SK-N-SH (cell line): Measurements from ENCODE around the gene ARID3A. TPM values are rescaled to one million over a fixed set of nuclear protein-coding genes. Genes with fewer than 3 reads are reported as not detected.

ENCODE experiments used
- CTCF ChIA-PET: fragments of 300-600, 350-600 bp; formaldehyde crosslinking; extraction: SDS; loops from one replicate; lab custom pipeline; 2021; lab: Yijun Ruan, JAX
- POLR2A ChIA-PET: fragments of 350-600 bp; sonication (Branson Sonifier 250); formaldehyde crosslinking; extraction: SDS; loops from one replicate; lab custom pipeline; 2020; ENCODE audit warnings: antibody characterized with exemption, inconsistent platforms; lab: Yijun Ruan, JAX
- DNase-seq: peaks from one replicate; pipeline ENCODE4 v3.0.0; 2012
- H2AFZ ChIP-seq: fragments of 200-600 bp; sonication (generic); 2 replicates; pipeline ENCODE4 v1.8.1; 2016; ENCODE audit warnings: antibody characterized with exemption, mild to moderate bottlenecking, low read depth
- H3F3A ChIP-seq: fragments of 200-600 bp; sonication (generic); replicated peaks from 2 replicates; pipeline ENCODE3; 2016; ENCODE audit warnings: antibody characterized with exemption, mild to moderate bottlenecking; ENCODE audit not compliant: insufficient read depth
- H3K27ac ChIP-seq, 2 experiments: fragments of 200-500 bp in 1 of 2; fragments of 200-600 bp in 1 of 2; sonication (Bioruptor generic) in 1 of 2; sonication (generic), shearing (Covaris generic) in 1 of 2; 2 replicates each; pipeline versions ENCODE4 v1.5.1 to v1.6.1; 2014 to 2016; ENCODE audit warnings: low read depth in 2 of 2, inconsistent platforms in 1 of 2, low read length in 1 of 2, mild to moderate bottlenecking in 1 of 2, mixed read lengths in 1 of 2
- H3K27me3 ChIP-seq: fragments of 200-600 bp; sonication (generic), shearing (Covaris generic); 2 replicates; pipeline ENCODE4 v1.6.1; 2016; ENCODE audit warnings: mixed run types; ENCODE audit not compliant: insufficient read depth
- H3K36me3 ChIP-seq, 2 experiments: fragments of 200-500 bp in 1 of 2; fragments of 200-600 bp in 1 of 2; sonication (Bioruptor generic) in 1 of 2; sonication (generic) in 1 of 2; replicated peaks in 1 of 2; 2 replicates each; pipeline versions ENCODE3 to v1.5.1; 2014 to 2016; ENCODE audit warnings: low read length in 1 of 2, mild to moderate bottlenecking in 1 of 2; ENCODE audit not compliant: insufficient read depth in 2 of 2, control insufficient read depth in 1 of 2
- H3K4me1 ChIP-seq, 2 experiments: fragments of 200-500 bp in 1 of 2; fragments of 200-600 bp in 1 of 2; sonication (Bioruptor generic) in 1 of 2; sonication (generic), shearing (Covaris generic) in 1 of 2; 2 replicates each; pipeline versions ENCODE4 v1.5.1 to v1.6.1; 2014 to 2016; ENCODE audit warnings: low read depth in 1 of 2, low read length in 1 of 2, mixed run types in 1 of 2; ENCODE audit not compliant: insufficient read depth in 2 of 2, control insufficient read depth in 1 of 2
- H3K4me2 ChIP-seq: fragments of 200-600 bp; sonication (generic), shearing (Covaris generic); 2 replicates; pipeline ENCODE4 v1.6.1; 2017; ENCODE audit warnings: mixed run types
- H3K4me3 ChIP-seq, 2 experiments: fragments of 200-500 bp in 1 of 2; fragments of 200-600 bp in 1 of 2; sonication (Bioruptor generic) in 1 of 2; sonication (generic), shearing (Covaris generic) in 1 of 2; 2 replicates each; pipeline versions ENCODE4 v1.5.1 to v1.8.1; 2014 to 2016; ENCODE audit warnings: low read depth in 2 of 2, inconsistent platforms in 1 of 2, low read length in 1 of 2, mild to moderate bottlenecking in 1 of 2, mixed read lengths in 1 of 2, moderate library complexity in 1 of 2
- H3K79me2 ChIP-seq: fragments of 200-600 bp; sonication (generic); 2 replicates; pipeline ENCODE4 v1.8.1; 2017; ENCODE audit warnings: mild to moderate bottlenecking; ENCODE audit not compliant: insufficient read depth
- H3K9ac ChIP-seq: fragments of 200-600 bp; sonication (generic); 2 replicates; pipeline ENCODE4 v1.6.1; 2017; ENCODE audit warnings: mixed run types
- H3K9me2 ChIP-seq: fragments of 200-600 bp; sonication (generic); 2 replicates; pipeline ENCODE4 v1.6.1; 2017; ENCODE audit warnings: mixed run types
- H3K9me3 ChIP-seq: fragments of 200-600 bp; sonication (generic); 2 replicates; pipeline ENCODE4 v1.6.1; 2017; ENCODE audit warnings: mixed run types, mild to moderate bottlenecking, moderate library complexity
- H4K20me1 ChIP-seq: fragments of 200-600 bp; sonication (generic); 2 replicates; pipeline ENCODE4 v1.6.1; 2017; ENCODE audit warnings: mild to moderate bottlenecking, mixed run types; ENCODE audit not compliant: insufficient read depth
- ELF1 ChIP-seq: IDR thresholded peaks from 2 replicates; pipeline ENCODE4 v1.4.0; 2012
- EP300 ChIP-seq, 2 experiments: IDR thresholded peaks; 2 replicates each; pipeline versions ENCODE4 v1.4.0 to v1.6.1; 2012; ENCODE audit warnings: borderline replicate concordance in 1 of 2, low read depth in 1 of 2, low read length in 1 of 2
- FOSL2 ChIP-seq: IDR thresholded peaks from 2 replicates; pipeline ENCODE4 v1.4.0; 2012; ENCODE audit warnings: low read depth, mild to moderate bottlenecking, moderate library complexity, borderline replicate concordance
- FOXJ3 ChIP-seq: sonication (generic); formaldehyde crosslinking; IDR thresholded peaks from 2 replicates; pipeline ENCODE4 v1.5.1; 2020; ENCODE audit warnings: mild to moderate bottlenecking, missing genetic modification reagents
- FOXM1 ChIP-seq: IDR thresholded peaks from 2 replicates; pipeline ENCODE4 v1.4.0; 2012; ENCODE audit warnings: low read depth, mild to moderate bottlenecking
- MXI1 ChIP-seq: IDR thresholded peaks from 2 replicates; pipeline ENCODE4 v1.6.1; 2012; ENCODE audit warnings: mild to moderate bottlenecking, low read depth, low read length, improper control_type of control experiment
- NFIC ChIP-seq: IDR thresholded peaks from 2 replicates; pipeline ENCODE4 v1.4.0; 2012; ENCODE audit warnings: borderline replicate concordance
- POLR2AphosphoS5 ChIP-seq: IDR thresholded peaks from 2 replicates; pipeline ENCODE4 v1.6.1; 2012; ENCODE audit warnings: low read depth, low read length
- RAD21 ChIP-seq: IDR thresholded peaks from 2 replicates; pipeline ENCODE4 v1.6.1; 2012; ENCODE audit warnings: mild to moderate bottlenecking, low read length
- RFX5 ChIP-seq: IDR thresholded peaks from 2 replicates; pipeline ENCODE4 v1.6.1; 2012; ENCODE audit warnings: mild to moderate bottlenecking, improper control_type of control experiment, low read length
- RXRA ChIP-seq: IDR thresholded peaks from 2 replicates; pipeline ENCODE4 v1.4.0; 2012; ENCODE audit warnings: low read depth, mild to moderate bottlenecking, borderline replicate concordance
- SIN3A ChIP-seq: IDR thresholded peaks from 2 replicates; pipeline ENCODE4 v1.6.1; 2012; ENCODE audit warnings: low read depth, mild to moderate bottlenecking, low read length, moderate library complexity, borderline replicate concordance
- SMC3 ChIP-seq: IDR thresholded peaks from 2 replicates; pipeline ENCODE4 v1.6.1; 2012; ENCODE audit warnings: low read depth, low read length, improper control_type of control experiment
- TCF12 ChIP-seq: IDR thresholded peaks from 2 replicates; pipeline ENCODE4 v1.4.0; 2012
- WGBS: methylation state at CpG from one replicate; pipeline ENCODE4 v1.1.6; 2017; ENCODE audit warnings: low lambda C conversion rate; 5-methylcytosine and 5-hydroxymethylcytosine counted together
- polyA plus RNA-seq, 3 experiments: library from polyadenylated mRNA; depleted of rRNA; stranded (reverse); fragments of >200 nt; gene quantifications; 2 replicates each; pipeline ENCODE4 v1.2.3, GENCODE V29; 2012
- TF ChIP-seq, protein P1 (sequence below): IDR thresholded peaks from 2 replicates; pipeline ENCODE4; 2012
- TF ChIP-seq, protein P2 (sequence below): fragments of 150-350 bp; IDR thresholded peaks from 2 replicates; pipeline ENCODE4 v1.6.1; 2016; ENCODE audit warnings: mild to moderate bottlenecking, low read depth, low read length
- TF ChIP-seq, protein P3 (sequence below): IDR thresholded peaks from 2 replicates; pipeline ENCODE4 v1.4.0; 2012; ENCODE audit warnings: low read depth, borderline replicate concordance

The ARID3A gene
- polyA plus RNA-seq, 1 of the 3 experiments (the other 2 are of a cell fraction): 8.6 TPM

DNA sequence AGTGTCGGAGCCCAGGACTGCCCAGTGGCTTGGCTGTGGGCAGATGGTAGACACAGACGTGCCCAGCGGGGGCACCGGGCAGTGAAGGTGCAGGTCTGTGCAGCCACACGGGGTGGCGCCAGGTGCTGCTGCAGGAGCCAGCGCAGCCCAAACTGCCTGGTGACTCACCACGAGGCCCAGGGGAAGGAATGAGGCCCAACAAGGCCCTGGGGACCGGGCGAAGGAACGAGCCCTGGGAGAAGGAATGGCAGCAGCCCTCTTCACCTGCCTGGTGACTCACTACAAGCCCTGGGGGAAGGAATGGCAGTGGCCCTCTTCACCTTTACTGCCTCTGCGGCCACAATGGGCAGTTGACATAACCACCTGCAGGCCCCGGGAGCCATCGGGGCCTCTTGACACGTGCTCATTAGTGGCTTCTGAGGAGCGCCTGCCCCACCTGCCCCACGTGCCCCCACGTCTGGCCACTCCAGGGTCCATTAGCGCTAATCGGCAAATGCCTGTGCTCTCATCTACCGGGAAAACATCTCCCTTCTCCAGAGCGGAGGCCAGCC, 42.1 kb upstream of the ARID3A start (continued):
- no peak for TF ChIP-seq RFX5
- no peak for TF ChIP-seq SIN3A
- TF ChIP-seq POLR2AphosphoS5: no peak
- no peak for TF ChIP-seq TCF12

DNA sequence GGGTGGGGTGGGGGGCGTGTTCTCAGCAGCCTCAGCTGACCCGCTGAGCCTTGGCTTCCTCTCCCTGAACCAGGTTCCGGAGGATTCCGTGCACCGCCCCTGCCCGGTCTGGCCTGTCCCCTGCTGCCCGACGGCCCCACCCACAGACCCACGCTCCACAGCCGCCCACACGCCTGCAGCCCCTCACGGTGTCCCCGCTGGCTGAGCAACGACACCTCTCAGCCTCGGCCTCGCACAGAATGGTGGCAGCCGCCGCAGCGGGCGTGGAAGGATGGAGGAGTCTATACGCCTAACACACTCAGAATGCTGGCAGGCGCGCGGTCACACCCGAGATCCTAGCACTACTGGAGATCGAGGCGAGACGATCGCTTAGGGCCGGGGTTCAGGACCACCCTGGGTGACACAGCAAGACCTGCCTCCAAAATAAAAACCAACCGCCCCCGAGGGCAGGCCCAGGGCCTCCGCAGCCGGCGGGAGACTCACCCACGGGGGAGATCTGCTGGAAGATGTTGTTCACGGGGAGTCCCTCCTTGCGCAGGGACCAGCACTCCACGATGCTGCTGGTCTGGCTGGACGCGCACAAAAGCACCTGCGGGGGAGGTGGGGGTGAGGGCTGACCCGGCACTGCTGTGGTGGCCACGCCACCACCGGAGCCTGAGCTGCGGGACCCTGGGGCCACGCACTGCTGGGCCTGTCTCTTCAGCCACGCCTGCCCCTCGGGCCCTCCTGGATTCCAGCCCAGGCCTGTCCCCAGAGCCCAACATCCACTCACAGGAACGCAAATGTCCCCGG, 41.2 kb upstream of the ARID3A start:
- POLR2A ChIA-PET: no interaction called here
- Histone ChIP-seq H3K9me3 (no peaks in the 10 kb centered on the region), H3K9me2 (no peaks in the 10 kb centered on the region)
- TF ChIP-seq EP300 (IDR thresholded peaks at IDR 0.05; ENCODE audit: borderline replicate concordance in 1 of 2, low read depth in 1 of 2, low read length in 1 of 2) (no peak), RXRA (no peak), FOSL2 (no peak), MXI1 (no peak), ELF1 (no peak), FOXM1 (no peak), FOXJ3 (CRISPR knock-in tag) (no peak), SMC3 (no peak), NFIC (no peak), RAD21 (no peak), TCF12 (no peak)
- TF ChIP-seq, protein P1, sequence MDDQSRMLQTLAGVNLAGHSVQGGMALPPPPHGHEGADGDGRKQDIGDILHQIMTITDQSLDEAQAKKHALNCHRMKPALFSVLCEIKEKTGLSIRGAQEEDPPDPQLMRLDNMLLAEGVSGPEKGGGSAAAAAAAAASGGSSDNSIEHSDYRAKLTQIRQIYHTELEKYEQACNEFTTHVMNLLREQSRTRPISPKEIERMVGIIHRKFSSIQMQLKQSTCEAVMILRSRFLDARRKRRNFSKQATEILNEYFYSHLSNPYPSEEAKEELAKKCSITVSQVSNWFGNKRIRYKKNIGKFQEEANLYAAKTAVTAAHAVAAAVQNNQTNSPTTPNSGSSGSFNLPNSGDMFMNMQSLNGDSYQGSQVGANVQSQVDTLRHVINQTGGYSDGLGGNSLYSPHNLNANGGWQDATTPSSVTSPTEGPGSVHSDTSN: no peak
- TF ChIP-seq, protein P2, sequence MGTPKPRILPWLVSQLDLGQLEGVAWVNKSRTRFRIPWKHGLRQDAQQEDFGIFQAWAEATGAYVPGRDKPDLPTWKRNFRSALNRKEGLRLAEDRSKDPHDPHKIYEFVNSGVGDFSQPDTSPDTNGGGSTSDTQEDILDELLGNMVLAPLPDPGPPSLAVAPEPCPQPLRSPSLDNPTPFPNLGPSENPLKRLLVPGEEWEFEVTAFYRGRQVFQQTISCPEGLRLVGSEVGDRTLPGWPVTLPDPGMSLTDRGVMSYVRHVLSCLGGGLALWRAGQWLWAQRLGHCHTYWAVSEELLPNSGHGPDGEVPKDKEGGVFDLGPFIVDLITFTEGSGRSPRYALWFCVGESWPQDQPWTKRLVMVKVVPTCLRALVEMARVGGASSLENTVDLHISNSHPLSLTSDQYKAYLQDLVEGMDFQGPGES: no peak
- TF ChIP-seq, protein P3, sequence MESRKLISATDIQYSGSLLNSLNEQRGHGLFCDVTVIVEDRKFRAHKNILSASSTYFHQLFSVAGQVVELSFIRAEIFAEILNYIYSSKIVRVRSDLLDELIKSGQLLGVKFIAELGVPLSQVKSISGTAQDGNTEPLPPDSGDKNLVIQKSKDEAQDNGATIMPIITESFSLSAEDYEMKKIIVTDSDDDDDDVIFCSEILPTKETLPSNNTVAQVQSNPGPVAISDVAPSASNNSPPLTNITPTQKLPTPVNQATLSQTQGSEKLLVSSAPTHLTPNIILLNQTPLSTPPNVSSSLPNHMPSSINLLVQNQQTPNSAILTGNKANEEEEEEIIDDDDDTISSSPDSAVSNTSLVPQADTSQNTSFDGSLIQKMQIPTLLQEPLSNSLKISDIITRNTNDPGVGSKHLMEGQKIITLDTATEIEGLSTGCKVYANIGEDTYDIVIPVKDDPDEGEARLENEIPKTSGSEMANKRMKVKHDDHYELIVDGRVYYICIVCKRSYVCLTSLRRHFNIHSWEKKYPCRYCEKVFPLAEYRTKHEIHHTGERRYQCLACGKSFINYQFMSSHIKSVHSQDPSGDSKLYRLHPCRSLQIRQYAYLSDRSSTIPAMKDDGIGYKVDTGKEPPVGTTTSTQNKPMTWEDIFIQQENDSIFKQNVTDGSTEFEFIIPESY: no peak
- TF ChIP-seq, all 33 proteins: peak for 0
- no peak overlapping the region for H3K4me3 ChIP-seq
- no peaks in the 10 kb centered on the region; the same call in 1 of the 2 replicates for H3K79me2 ChIP-seq
- H3K36me3 ChIP-seq: peaks cover 11 to 62% of the 10 kb centered on the region in 2 experiments
- H3F3A ChIP-seq: peaks cover 6% of the 10 kb centered on the region
- H3K27ac ChIP-seq: no peak overlapping the region
- H2AFZ ChIP-seq: no peak overlapping the region
- 98% methylated on average over 22 of the region's 51 CpGs for WGBS
- no peak overlapping the region for H3K9ac ChIP-seq
- H3K27me3 ChIP-seq: no peaks in the 10 kb centered on the region
- H3K4me1 ChIP-seq: peaks cover 0 to 15% of the 10 kb centered on the region in 2 experiments; a peak in 1 of 4 replicates
- H3K4me2 ChIP-seq: no peak overlapping the region
- CTCF ChIA-PET: no interaction called here
- no peaks in the 10 kb centered on the region for H4K20me1 ChIP-seq
- no peak for DNase-seq
